Heart right ventricle (tissue), 16 donors: ENCODE data around the gene RAD54L2. TPM values are rescaled to one million over a fixed set of nuclear protein-coding genes. Genes with fewer than 3 reads are reported as not detected.
"Not testable (repeated sequence)": the region's sequence is repeated elsewhere in the genome, so short reads cannot be mapped to it uniquely, and the experiment has no call there.

Experiments used
- ATAC-seq, 8 donors: fragments of 200-7000 bp; cut with Tn5 transposase; one replicate each; pipeline ENCODE4 v1.9.1; 2020; ENCODE audit warnings: mild to moderate bottlenecking in 8 of 8, moderate library complexity in 8 of 8, moderate number of reproducible peaks in 1 of 8
- DNase-seq, 2 donors: peaks; one replicate each; pipeline ENCODE4 v3.0.0-alpha.2; 2020
- H3K27ac ChIP-seq, 10 donors: fragments of 200-600 bp; sonication (generic) in 2 of 10; one replicate each; pipeline versions ENCODE4 v1.5.0 to v1.8.0; 2020 to 2022; ENCODE audit warnings: mild to moderate bottlenecking in 3 of 10
- H3K27me3 ChIP-seq, 7 donors: fragments of 200-600 bp; one replicate each; pipeline ENCODE4 v1.8.0; 2021 to 2022; ENCODE audit warnings: mild to moderate bottlenecking in 2 of 7
- H3K36me3 ChIP-seq, 9 donors: fragments of 200-600 bp; sonication (generic) in 1 of 9; one replicate each; pipeline versions ENCODE4 v1.5.0 to v1.8.0; 2020 to 2022; ENCODE audit warnings: mild to moderate bottlenecking in 2 of 9
- H3K4me1 ChIP-seq, 9 donors: fragments of 200-600 bp; sonication (generic) in 1 of 9; one replicate each; pipeline versions ENCODE4 v1.5.0 to v1.8.0; 2020 to 2022; ENCODE audit warnings: mild to moderate bottlenecking in 4 of 9
- H3K4me3 ChIP-seq, 10 donors: fragments of 200-600 bp; sonication (generic) in 2 of 10; one replicate each; pipeline versions ENCODE4 v1.5.0 to v1.8.0; 2020 to 2022; ENCODE audit warnings: mild to moderate bottlenecking in 7 of 10, moderate library complexity in 2 of 10
- H3K9me3 ChIP-seq, 11 donors: fragments of 200-600 bp in 10 of 11; sonication (generic) in 2 of 11; one replicate each; pipeline versions ENCODE4 v1.5.0 to v1.8.0; 2013 to 2022; ENCODE audit warnings: mild to moderate bottlenecking in 2 of 11, control low read depth in 1 of 11, moderate library complexity in 1 of 11
- WGBS, 2 donors: extraction: QIAGEN DNeasy Blood & Tissue Kit; methylation state at CpG; one replicate each; pipeline ENCODE4 v1.1.7; 2013; ENCODE audit warnings: inconsistent platforms in 1 of 2; 5-methylcytosine and 5-hydroxymethylcytosine counted together
- intact Hi-C, 10 donors: fragments of 100-400 bp; cut with DNase I; formaldehyde crosslinking; loops; one replicate each; pipeline versions ENCODE4 v1.11.1 to v1.14.2; 2022
- polyA plus RNA-seq, 2 donors: library from polyadenylated mRNA; stranded (reverse); fragments of 200-250 nt; gene quantifications; one replicate each; pipeline ENCODE4 v1.2.3, GENCODE V29; 2013
- total RNA-seq, 10 donors: library from RNA; stranded (reverse); fragmentation: NEBNext Ultra II Directional in 3 of 10; extraction: Animal tissue kit (Norgen Biotek cat#: 25700) in 3 of 10; gene quantifications; one replicate each; pipeline versions ENCODE4 v1.2.1 to v1.2.4, GENCODE V29; 2021 to 2023
- TF ChIP-seq, protein P1 (sequence below), 9 donors: fragments of 200-600 bp; sonication (generic) in 2 of 9; IDR thresholded peaks; one replicate each; pipeline versions ENCODE4 v1.5.0 to v1.8.0; 2021 to 2022; ENCODE audit warnings: antibody characterized with exemption in 9 of 9, mild to moderate bottlenecking in 5 of 9, moderate library complexity in 1 of 9
- donor health status: Arrhythmogenic right ventricular cardiomyopathy.
- donor health status: ischemic (EF 13 %, LVEDD 7.1; RV severe dilation, severe dysfunction).
- donor health status: healthy with polysubstance abuse.
- donor health status: DM: no; HTN: yes; CAD: no.
- donor health status: DM: no; HTN: no; CAD: no.
- donor health status: ischemic (EF 25% LVEDD 6.9; RV normal size, moderate dysfunction).
- donor health status: ischemic (EF 25% LVEDD 5.7; RV mildly dilated, moderate dysfunction).
- donor health status: healthy.
- donor health status: DM: yes; HTN: yes; CAD: no.
- donor health status: Ischemic cardiomyopathy.
- donor health status: ischemic (EF 35%, LVEDD 5.7; RV mildly dilated, moderate dysfunction).
- donor health status: nonischemic (EF 11% LVEDD 7.7; RV severe dilation, severe dysfunction).
- donor health status: DM: yes; HTN: yes; CAD: no.
- donor health status: PGD.
- donor health status: ischemic (EF 29% LVEDD 5.4; RV normal size, mild dysfunction).
- donor health status: nonischemic (EF 23%, LVEDD 6.1; RV moderate dilation, normal function).

Gene RAD54L2
- total and polyA plus RNA-seq, 12 donors, result 1.8 to 14.5 (median 12.9) TPM

DNA sequence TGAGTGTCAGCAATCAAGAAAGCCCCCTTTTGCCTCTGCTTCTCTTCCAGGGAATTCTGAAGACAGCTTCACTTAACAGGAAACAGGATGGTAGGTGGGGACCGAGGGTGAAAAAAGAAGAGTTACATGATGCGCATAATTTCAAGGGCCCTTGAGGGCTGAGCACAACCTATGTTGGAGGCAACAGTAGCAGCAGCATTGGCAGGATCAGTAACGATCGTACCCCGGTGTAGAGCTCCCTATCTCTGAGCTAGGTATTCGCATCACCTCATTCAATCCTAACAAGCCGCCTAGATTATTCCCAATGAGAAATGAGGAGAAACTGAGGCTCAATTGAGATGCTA, 432 bp upstream of the RAD54L2 start:
- H3K4me3 ChIP-seq, result peak overlapping the region; percentile 79 to 98 (median 96)
- H3K27me3 ChIP-seq, result no peaks in the 10 kb centered on the region
- H3K4me1 ChIP-seq, result peaks cover 11 to 31% (median 24%) of the 10 kb centered on the region in 9 donors
- DNase-seq, result no peak
- H3K36me3 ChIP-seq, result peaks cover 0 to 20% (median 0%) of the 10 kb centered on the region in 9 donors
- H3K9me3 ChIP-seq, result no peaks in the 10 kb centered on the region
- peak overlapping the region in 9 of 10 donors; percentile 82 to 95 (median 93) for H3K27ac ChIP-seq
- TF ChIP-seq, protein P1, sequence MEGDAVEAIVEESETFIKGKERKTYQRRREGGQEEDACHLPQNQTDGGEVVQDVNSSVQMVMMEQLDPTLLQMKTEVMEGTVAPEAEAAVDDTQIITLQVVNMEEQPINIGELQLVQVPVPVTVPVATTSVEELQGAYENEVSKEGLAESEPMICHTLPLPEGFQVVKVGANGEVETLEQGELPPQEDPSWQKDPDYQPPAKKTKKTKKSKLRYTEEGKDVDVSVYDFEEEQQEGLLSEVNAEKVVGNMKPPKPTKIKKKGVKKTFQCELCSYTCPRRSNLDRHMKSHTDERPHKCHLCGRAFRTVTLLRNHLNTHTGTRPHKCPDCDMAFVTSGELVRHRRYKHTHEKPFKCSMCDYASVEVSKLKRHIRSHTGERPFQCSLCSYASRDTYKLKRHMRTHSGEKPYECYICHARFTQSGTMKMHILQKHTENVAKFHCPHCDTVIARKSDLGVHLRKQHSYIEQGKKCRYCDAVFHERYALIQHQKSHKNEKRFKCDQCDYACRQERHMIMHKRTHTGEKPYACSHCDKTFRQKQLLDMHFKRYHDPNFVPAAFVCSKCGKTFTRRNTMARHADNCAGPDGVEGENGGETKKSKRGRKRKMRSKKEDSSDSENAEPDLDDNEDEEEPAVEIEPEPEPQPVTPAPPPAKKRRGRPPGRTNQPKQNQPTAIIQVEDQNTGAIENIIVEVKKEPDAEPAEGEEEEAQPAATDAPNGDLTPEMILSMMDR (IDR thresholded peaks at IDR 0.05), result no peak
- 1% methylated on average over 7 of the region's 7 CpGs for WGBS, 2 donors
- ATAC-seq, result peak in 6 of 8 donors; percentile 8 to 33 (median 16)
- intact Hi-C loops, result loop anchor here in 2 of 10 donors (5.0 kb wide), 1 partner anchor 36 kb away; the partner anchor contains the start of gene DCAF1 (in 2 of the 2)

GRCh38 chr3:51539291-51539941, 897 bp downstream of the RAD54L2 start:
- 2% methylated on average over 11 of the region's 11 CpGs for WGBS, 2 donors
- H3K36me3 ChIP-seq, result peaks cover 0 to 31% (median 0%) of the 10 kb centered on the region in 9 donors
- TF ChIP-seq, protein P1 (IDR thresholded peaks at IDR 0.05), result no peak
- DNase-seq, result peak in 1 of 2 donors; percentile 5
- peak in 7 of 8 donors; percentile 5 to 45 (median 24) for ATAC-seq
- H3K9me3 ChIP-seq, result no peaks in the 10 kb centered on the region
- intact Hi-C loops, result loop anchor here in 2 of 10 donors (5.0 kb wide), 1 partner anchor 37 kb away; the partner anchor contains the start of gene DCAF1 (in 2 of the 2)
- peak overlapping the region in 9 of 10 donors; percentile 82 to 95 (median 93) for H3K27ac ChIP-seq
- H3K27me3 ChIP-seq, result no peaks in the 10 kb centered on the region
- H3K4me3 ChIP-seq, result peak overlapping the region; percentile 79 to 98 (median 96)
- peaks cover 11 to 31% (median 24%) of the 10 kb centered on the region in 9 donors for H3K4me1 ChIP-seq

GRCh38 chr3:51542596-51542995, 4.1 kb downstream of the RAD54L2 start:
- WGBS, 2 donors, result 91 to 99% methylated on average over 11 of the region's 11 CpGs
- ATAC-seq, intact Hi-C loops, H3K27me3 ChIP-seq, H3K4me3 ChIP-seq, H3K27ac ChIP-seq, DNase-seq, H3K9me3 ChIP-seq: not testable (repeated sequence)
- peaks cover 11 to 30% (median 20%) of the 10 kb centered on the region in 9 donors for H3K4me1 ChIP-seq
- peaks cover 0 to 58% (median 0%) of the 10 kb centered on the region in 9 donors for H3K36me3 ChIP-seq

- TF ChIP-seq, protein P1 (IDR thresholded peaks at IDR 0.05), result no peak
- Histone ChIP-seq H3K4me3 (no peak overlapping the region), H3K27ac (no peak overlapping the region), H3K9me3 (no peaks in the 10 kb centered on the region), H3K27me3 (no peaks in the 10 kb centered on the region), H3K4me1 (peaks cover 6 to 21% (median 15%) of the 10 kb centered on the region in 9 donors), H3K36me3 (peaks cover 0 to 74% (median 0%) of the 10 kb centered on the region in 9 donors)
- 84 to 85% methylated on average over 3 of the region's 3 CpGs for WGBS, 2 donors
- ATAC-seq (no peak), DNase-seq (no peak)
- intact Hi-C loops, result no loop called here
These were observed 5.7 kb downstream of the RAD54L2 start for GRCh38 chr3:51544011-51544775.
